ENCODE results near the gene PDIA5. TPM values are rescaled to one million over a fixed set of nuclear protein-coding genes. Genes with fewer than 3 reads are reported as not detected.
A peak's percentile ranks its signal among the peaks of the same experiment; 100 is the strongest.

The PDIA5 gene
- polyA plus RNA-seq, 1 donor (not counting 4 experiments of a cell fraction or from before 2014, with no cell fraction given), result 29.8 TPM

DNA sequence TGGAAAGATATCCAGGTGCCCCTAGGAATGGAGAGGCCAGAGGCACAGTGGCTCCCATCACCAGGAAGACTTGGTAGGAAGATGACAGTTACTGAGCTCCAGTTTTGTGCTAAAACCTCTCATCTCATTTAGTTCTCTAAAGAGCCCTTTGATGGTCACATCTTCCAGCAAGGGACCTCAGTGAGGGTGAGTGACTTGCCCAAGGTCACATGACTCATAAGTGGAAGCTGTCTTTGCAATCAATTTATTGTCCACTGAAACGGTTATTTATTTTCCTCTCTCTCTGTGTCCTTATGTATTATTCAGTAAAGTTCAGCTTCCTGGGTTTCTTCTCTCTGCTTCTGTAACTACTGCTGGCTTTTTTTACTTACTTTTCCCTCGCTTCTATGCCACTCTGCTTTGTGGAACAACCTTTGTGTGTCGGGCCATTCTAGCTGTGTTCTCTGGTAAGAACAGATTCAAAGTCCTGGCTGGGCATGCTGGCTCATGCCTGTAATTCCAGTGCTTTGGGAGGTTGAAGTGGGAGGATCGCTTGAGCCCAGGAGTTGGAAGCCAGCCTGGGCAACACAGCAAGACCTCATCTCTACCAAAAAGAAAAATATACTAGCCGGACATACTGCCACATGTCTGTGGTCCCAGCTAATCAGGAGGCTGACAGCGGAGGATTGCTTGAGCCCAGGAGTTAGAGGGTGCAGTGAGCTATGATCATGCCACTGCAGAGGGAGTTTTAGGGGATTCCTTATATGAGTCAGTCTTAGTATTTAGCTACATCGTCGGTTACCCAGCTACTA, 55.9 kb downstream of the PDIA5 start:
- Histone ChIP-seq H3K27me3 (ENCODE audit: control insufficient read depth, extremely low read depth, insufficient read depth, low read length) (no peaks in the 10 kb centered on the region), H3K9me3 (ENCODE audit: control insufficient read depth, low read depth, low read length) (no peaks in the 10 kb centered on the region), H3K79me2 (ENCODE audit: control insufficient read depth, insufficient read depth, low read length) (no peaks in the 10 kb centered on the region), H3K4me1 (ENCODE audit: control insufficient read depth, extremely low read depth, insufficient read depth, low read length) (peaks cover 21% of the 10 kb centered on the region), H3K27ac (ENCODE audit: control insufficient read depth, insufficient read depth, low read length) (peak overlapping the region; percentile 61), H2AFZ (ENCODE audit: control insufficient read depth, low read length) (no peak overlapping the region), H3K4me3 (ENCODE audit: control insufficient read depth in 2 of 3, extremely low read depth in 1 of 3, insufficient read depth in 2 of 3, low read depth in 1 of 3, low read length in 3 of 3) (no peak overlapping the region), H3K9ac (ENCODE audit: control insufficient read depth, extremely low read depth, insufficient read depth, low read length) (no peak overlapping the region), H3K4me2 (ENCODE audit: control insufficient read depth, extremely low read depth, insufficient read depth, low read depth, low read length) (peak overlapping the region; percentile 13), H3K36me3 (ENCODE audit: control insufficient read depth in 2 of 2, extremely low read depth in 1 of 2, insufficient read depth in 2 of 2, low read length in 2 of 2) (peaks cover 39 to 55% of the 10 kb centered on the region in 2 experiments), H4K20me1 (ENCODE audit: control insufficient read depth, extremely low read depth, insufficient read depth, low read length) (peaks cover 2% of the 10 kb centered on the region), H3K9me1 (ENCODE audit: control insufficient read depth, extremely low read depth, insufficient read depth, low read length) (peaks cover 3% of the 10 kb centered on the region)
- TF ChIP-seq, protein P1, sequence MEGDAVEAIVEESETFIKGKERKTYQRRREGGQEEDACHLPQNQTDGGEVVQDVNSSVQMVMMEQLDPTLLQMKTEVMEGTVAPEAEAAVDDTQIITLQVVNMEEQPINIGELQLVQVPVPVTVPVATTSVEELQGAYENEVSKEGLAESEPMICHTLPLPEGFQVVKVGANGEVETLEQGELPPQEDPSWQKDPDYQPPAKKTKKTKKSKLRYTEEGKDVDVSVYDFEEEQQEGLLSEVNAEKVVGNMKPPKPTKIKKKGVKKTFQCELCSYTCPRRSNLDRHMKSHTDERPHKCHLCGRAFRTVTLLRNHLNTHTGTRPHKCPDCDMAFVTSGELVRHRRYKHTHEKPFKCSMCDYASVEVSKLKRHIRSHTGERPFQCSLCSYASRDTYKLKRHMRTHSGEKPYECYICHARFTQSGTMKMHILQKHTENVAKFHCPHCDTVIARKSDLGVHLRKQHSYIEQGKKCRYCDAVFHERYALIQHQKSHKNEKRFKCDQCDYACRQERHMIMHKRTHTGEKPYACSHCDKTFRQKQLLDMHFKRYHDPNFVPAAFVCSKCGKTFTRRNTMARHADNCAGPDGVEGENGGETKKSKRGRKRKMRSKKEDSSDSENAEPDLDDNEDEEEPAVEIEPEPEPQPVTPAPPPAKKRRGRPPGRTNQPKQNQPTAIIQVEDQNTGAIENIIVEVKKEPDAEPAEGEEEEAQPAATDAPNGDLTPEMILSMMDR (optimal IDR thresholded peaks at IDR 0.05 in 1 of 3, IDR thresholded peaks at IDR 0.05 in 1 of 3, conservative IDR thresholded peaks at IDR 0.05 in 1 of 3; ENCODE audit: extremely low read depth in 1 of 3, insufficient read depth in 2 of 3, low read length in 3 of 3), result no peak
- no peak for TF ChIP-seq EZH2 (IDR thresholded peaks at IDR 0.05; ENCODE audit: low read length)
- DNase-seq (ENCODE audit: low read depth, low spot score) (no peak), FAIRE-seq (peak; percentile 92)
- dilution Hi-C loops (cut with MboI; ENCODE audit: extremely low pct_ligation_motif_present, low sequenced_read_pairs), result no loop called here

DNA sequence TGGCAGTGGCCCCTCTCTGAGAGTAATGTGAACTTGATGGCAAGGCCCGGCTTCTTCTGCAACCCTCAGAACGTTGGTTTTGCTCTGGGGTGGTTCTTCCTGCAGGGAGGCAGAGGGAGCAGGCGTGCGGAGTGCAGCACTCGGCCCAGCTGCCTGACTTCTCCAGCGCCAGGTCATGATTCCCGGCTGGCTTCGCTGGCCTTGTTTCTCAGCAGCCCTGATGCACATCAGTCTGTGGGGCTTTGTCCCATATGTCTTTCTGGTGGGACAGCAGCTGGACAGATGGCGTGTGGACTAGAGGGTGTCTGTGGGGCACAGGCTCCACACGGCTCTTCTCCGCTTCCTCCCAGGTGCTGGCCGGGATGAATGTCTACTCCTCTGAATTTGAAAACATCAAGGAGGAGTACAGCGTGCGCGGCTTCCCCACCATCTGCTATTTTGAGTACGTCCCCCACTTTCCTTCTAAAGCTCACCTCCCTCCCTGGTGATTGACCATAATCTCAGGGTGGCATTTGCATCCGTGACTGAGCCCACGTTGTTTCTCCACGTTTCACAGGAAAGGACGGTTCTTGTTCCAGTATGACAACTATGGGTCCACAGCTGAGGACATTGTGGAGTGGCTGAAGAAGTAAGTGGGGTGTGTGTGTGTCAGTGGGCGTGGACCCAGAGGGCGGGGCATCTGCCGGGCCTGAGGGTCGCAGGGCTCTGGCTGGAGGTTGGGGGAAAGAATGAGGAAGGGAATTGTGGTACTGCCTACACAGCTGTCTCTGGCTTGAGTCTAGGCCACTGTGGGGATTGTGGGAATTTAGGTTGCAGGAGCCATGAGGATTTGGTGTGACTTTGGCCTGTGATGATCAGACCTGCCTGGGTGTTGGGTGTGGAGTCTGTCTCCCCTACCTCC, 57.1 kb downstream of the PDIA5 start:
- Histone ChIP-seq H3K4me2 (ENCODE audit: control insufficient read depth, extremely low read depth, insufficient read depth, low read depth, low read length) (no peak overlapping the region), H3K27me3 (ENCODE audit: control insufficient read depth, extremely low read depth, insufficient read depth, low read length) (no peaks in the 10 kb centered on the region), H3K9ac (ENCODE audit: control insufficient read depth, extremely low read depth, insufficient read depth, low read length) (no peak overlapping the region), H3K27ac (ENCODE audit: control insufficient read depth, insufficient read depth, low read length) (peak overlapping the region; percentile 61), H3K9me1 (ENCODE audit: control insufficient read depth, extremely low read depth, insufficient read depth, low read length) (peaks cover 3% of the 10 kb centered on the region), H3K79me2 (ENCODE audit: control insufficient read depth, insufficient read depth, low read length) (no peaks in the 10 kb centered on the region), H3K36me3 (ENCODE audit: control insufficient read depth in 2 of 2, extremely low read depth in 1 of 2, insufficient read depth in 2 of 2, low read length in 2 of 2) (peaks cover 40 to 57% of the 10 kb centered on the region in 2 experiments), H2AFZ (ENCODE audit: control insufficient read depth, low read length) (no peak overlapping the region), H3K4me3 (ENCODE audit: control insufficient read depth in 2 of 3, extremely low read depth in 1 of 3, insufficient read depth in 2 of 3, low read depth in 1 of 3, low read length in 3 of 3) (no peak overlapping the region), H3K4me1 (ENCODE audit: control insufficient read depth, extremely low read depth, insufficient read depth, low read length) (peaks cover 21% of the 10 kb centered on the region), H3K9me3 (ENCODE audit: control insufficient read depth, low read depth, low read length) (no peaks in the 10 kb centered on the region), H4K20me1 (ENCODE audit: control insufficient read depth, extremely low read depth, insufficient read depth, low read length) (peaks cover 2% of the 10 kb centered on the region)
- no peak for DNase-seq (ENCODE audit: low read depth, low spot score)
- TF ChIP-seq, protein P1 (optimal IDR thresholded peaks at IDR 0.05 in 1 of 3, IDR thresholded peaks at IDR 0.05 in 1 of 3, conservative IDR thresholded peaks at IDR 0.05 in 1 of 3; ENCODE audit: extremely low read depth in 1 of 3, insufficient read depth in 2 of 3, low read length in 3 of 3), result no peak
- no peak for TF ChIP-seq EZH2 (IDR thresholded peaks at IDR 0.05; ENCODE audit: low read length)
- FAIRE-seq, result no peak
- dilution Hi-C loops (cut with MboI; ENCODE audit: extremely low pct_ligation_motif_present, low sequenced_read_pairs), result no loop called here

All from keratinocyte (primary cell).